Suprapubic skin (tissue), 4 donors: ENCODE data around the gene TAS2R39.

Experiments used
- POLR2A ChIP-seq, 2 donors: fragments of 450-650 bp; IDR thresholded peaks; one replicate each; pipeline ENCODE4 v1.6.1; 2017; ENCODE audit warnings: antibody characterized with exemption in 2 of 2, mild to moderate bottlenecking in 2 of 2, moderate library complexity in 2 of 2
- POLR2AphosphoS5 ChIP-seq, 3 donors: sonication (generic); formaldehyde crosslinking; IDR thresholded peaks; one replicate each; pipeline ENCODE4 v1.6.1; 2017; ENCODE audit warnings: antibody characterized with exemption in 3 of 3
- TF ChIP-seq, protein P1 (sequence below), 2 donors: fragments of 200-600 bp in 1 of 2; fragments of 450-650 bp in 1 of 2; sonication (generic) in 1 of 2; IDR thresholded peaks; one replicate each; pipeline ENCODE4 v1.5.1; 2016 to 2019; ENCODE audit warnings: antibody characterized with exemption in 2 of 2, mild to moderate bottlenecking in 1 of 2, moderate library complexity in 1 of 2

DNA sequence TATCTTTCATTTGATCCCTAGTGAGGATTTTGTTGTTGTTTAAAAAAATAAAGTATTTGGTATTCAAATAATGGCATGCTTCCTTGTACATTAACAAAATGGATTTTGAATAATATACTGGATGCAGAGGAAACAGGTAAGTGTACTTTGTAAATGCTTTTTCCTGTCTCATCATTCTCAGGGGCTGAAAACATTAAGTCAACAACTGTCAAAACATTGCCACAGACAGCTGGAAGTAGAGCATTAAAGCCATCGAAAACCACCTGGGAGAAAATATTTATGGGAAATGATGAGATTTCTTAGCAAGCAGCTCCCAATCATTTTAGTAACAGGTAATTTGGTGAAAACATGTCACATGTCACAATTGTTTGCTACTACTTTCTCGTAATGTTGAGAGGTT, 10.7 kb downstream of the TAS2R39 start:
- TF ChIP-seq POLR2AphosphoS5 (IDR thresholded peaks at IDR 0.05) (no peak), POLR2A (IDR thresholded peaks at IDR 0.05) (no peak)
- TF ChIP-seq, protein P1, sequence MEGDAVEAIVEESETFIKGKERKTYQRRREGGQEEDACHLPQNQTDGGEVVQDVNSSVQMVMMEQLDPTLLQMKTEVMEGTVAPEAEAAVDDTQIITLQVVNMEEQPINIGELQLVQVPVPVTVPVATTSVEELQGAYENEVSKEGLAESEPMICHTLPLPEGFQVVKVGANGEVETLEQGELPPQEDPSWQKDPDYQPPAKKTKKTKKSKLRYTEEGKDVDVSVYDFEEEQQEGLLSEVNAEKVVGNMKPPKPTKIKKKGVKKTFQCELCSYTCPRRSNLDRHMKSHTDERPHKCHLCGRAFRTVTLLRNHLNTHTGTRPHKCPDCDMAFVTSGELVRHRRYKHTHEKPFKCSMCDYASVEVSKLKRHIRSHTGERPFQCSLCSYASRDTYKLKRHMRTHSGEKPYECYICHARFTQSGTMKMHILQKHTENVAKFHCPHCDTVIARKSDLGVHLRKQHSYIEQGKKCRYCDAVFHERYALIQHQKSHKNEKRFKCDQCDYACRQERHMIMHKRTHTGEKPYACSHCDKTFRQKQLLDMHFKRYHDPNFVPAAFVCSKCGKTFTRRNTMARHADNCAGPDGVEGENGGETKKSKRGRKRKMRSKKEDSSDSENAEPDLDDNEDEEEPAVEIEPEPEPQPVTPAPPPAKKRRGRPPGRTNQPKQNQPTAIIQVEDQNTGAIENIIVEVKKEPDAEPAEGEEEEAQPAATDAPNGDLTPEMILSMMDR (IDR thresholded peaks at IDR 0.05): no peak
